ENCODE data around the gene UBE2O.

GRCh38 chr17:76466775-76467130 lies 13.8 kb upstream of the UBE2O start:
- TF ChIP-seq EZH2 (IDR thresholded peaks at IDR 0.05; ENCODE audit: borderline replicate concordance, low read depth, low read length, poor library complexity, severe bottlenecking) (no peak), CTCF (conservative IDR thresholded peaks at IDR 0.05; ENCODE audit: low read depth, low read length) (no peak)
